SH-SY5Y (cell line): ENCODE results near the gene GSPT1.

Source experiments
- GATA2 ChIP-seq: IDR thresholded peaks from 2 replicates; pipeline ENCODE4 v1.6.1; 2011; ENCODE audit warnings: mild to moderate bottlenecking, low read depth, low read length
- GATA3 ChIP-seq: IDR thresholded peaks from 2 replicates; pipeline ENCODE4 v1.6.1; 2011; ENCODE audit warnings: low read depth, mild to moderate bottlenecking, low read length, moderate library complexity

DNA sequence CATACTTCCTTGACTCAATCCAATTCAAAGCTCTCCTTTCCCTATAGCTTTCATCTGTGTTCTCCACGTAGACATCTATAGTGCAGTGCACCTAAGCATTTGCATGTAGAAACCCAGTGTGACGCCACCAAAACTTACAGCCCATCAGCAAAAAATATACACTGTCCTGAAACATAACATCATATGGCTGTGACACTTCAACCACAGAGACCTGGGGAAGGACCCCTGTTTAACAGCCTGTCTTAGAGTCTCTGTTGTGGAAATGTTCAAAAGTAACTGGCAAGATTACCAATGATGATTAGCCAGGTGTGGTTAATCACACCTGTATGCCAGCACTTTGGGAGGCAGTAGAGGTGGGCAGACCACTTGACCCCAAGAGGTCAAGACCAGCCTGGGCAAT, 22.2 kb downstream of the GSPT1 start:
- TF ChIP-seq GATA2 (no peak), GATA3 (no peak)
